HG03469 (cell line): ENCODE measurements around the gene FNBP1L.

Experiments
- ATAC-seq: cut with Tn5 transposase; IDR thresholded peaks from one replicate; pipeline ENCODE4 v1.9.1; 2021; ENCODE audit warnings: mild to moderate bottlenecking, moderate library complexity, moderate number of reproducible peaks; ENCODE audit not compliant: unreplicated experiment

FNBP1L gene

GRCh38 chr1:93567255-93567918 lies 119.5 kb downstream of the FNBP1L start:
- no peak for ATAC-seq

- ATAC-seq: no peak
These were observed 121.6 kb downstream of the FNBP1L start for GRCh38 chr1:93569489-93569888.

GRCh38 chr1:93571623-93572310 lies 123.8 kb downstream of the FNBP1L start:
- no peak for ATAC-seq

- ATAC-seq: no peak
These were observed 126.1 kb downstream of the FNBP1L start for GRCh38 chr1:93573940-93574469.

- ATAC-seq: no peak
These were observed 126.6 kb downstream of the FNBP1L start for GRCh38 chr1:93574511-93574910.

- no peak for ATAC-seq
These were observed 127.1 kb downstream of the FNBP1L start for GRCh38 chr1:93574991-93575390.

GRCh38 chr1:93575621-93576284 lies 127.8 kb downstream of the FNBP1L start:
- ATAC-seq: no peak

- no peak for ATAC-seq
These were observed 128.4 kb downstream of the FNBP1L start for GRCh38 chr1:93576346-93576745.

- ATAC-seq: no peak
These were observed 128.8 kb downstream of the FNBP1L start for GRCh38 chr1:93576746-93577145.

GRCh38 chr1:93577536-93578432 lies 129.9 kb downstream of the FNBP1L start:
- ATAC-seq: no peak

GRCh38 chr1:93578433-93578830 lies 130.5 kb downstream of the FNBP1L start:
- ATAC-seq: no peak

- ATAC-seq: no peak
These were observed 131.2 kb downstream of the FNBP1L start for GRCh38 chr1:93578911-93579825.

- no peak for ATAC-seq
These were observed 132.0 kb downstream of the FNBP1L start for GRCh38 chr1:93579891-93580290.

- ATAC-seq: no peak
These were observed 134.3 kb downstream of the FNBP1L start for GRCh38 chr1:93581917-93582850.

- no peak for ATAC-seq
These were observed 136.5 kb downstream of the FNBP1L start for GRCh38 chr1:93584261-93585003.

- ATAC-seq: no peak
These were observed 137.4 kb downstream of the FNBP1L start for GRCh38 chr1:93585059-93585966.

- ATAC-seq: no peak
These were observed 139.4 kb downstream of the FNBP1L start for GRCh38 chr1:93587354-93587753.
